Measurements from ENCODE around the gene CABLES1. TPM values are rescaled to one million over a fixed set of nuclear protein-coding genes. Genes with fewer than 3 reads are reported as not detected.
"Not testable (repeated sequence)": the region's sequence is repeated elsewhere in the genome, so short reads cannot be mapped to it uniquely, and the experiment has no call there.

CABLES1 gene
- total RNA-seq, 8 experiments from 2014 or later = 0.56 to 4.6 (median 2.4) TPM

GRCh38 chr18:23102493-23103261 is 32.6 kb upstream of the CABLES1 start:
- no peak for ATAC-seq (replicated peaks in 6 of 8)

GRCh38 chr18:23103449-23103848 is 31.8 kb upstream of the CABLES1 start:
- 56 to 100% (median 82%) methylated on average over 1 to 3 of the region's 4 CpGs; no CpG with 5 or more reads in 3 of the 10 experiments for WGBS, 10 experiments
- in situ Hi-C loops (cut with MboI; ENCODE audit: low pct_unique_long_range_greater_than_20kb in 2 of 9, low sequenced_read_pairs in 9 of 9, unreplicated experiment in 9 of 9) = no loop called here
- Histone ChIP-seq H3K27ac (no peak overlapping the region), H3K4me1 (replicated peaks in 1 of 2) (no peaks in the 10 kb centered on the region), H3K4me3 (no peak overlapping the region)
- no peak for ATAC-seq (replicated peaks in 6 of 8)

More at GRCh38 chr18:23102493-23103261, 32.6 kb upstream of the CABLES1 start:
- in situ Hi-C loops (cut with MboI; ENCODE audit: low pct_unique_long_range_greater_than_20kb in 2 of 9, low sequenced_read_pairs in 9 of 9, unreplicated experiment in 9 of 9) = no loop called here
- Histone ChIP-seq H3K27ac (no peak overlapping the region), H3K4me1 (replicated peaks in 1 of 2) (no peaks in the 10 kb centered on the region), H3K4me3 (no peak overlapping the region)
- WGBS, 10 experiments = 68 to 100% (median 89%) methylated on average over 1 to 10 of the region's 11 CpGs; no CpG with 5 or more reads in 1 of the 10 experiments

DNA sequence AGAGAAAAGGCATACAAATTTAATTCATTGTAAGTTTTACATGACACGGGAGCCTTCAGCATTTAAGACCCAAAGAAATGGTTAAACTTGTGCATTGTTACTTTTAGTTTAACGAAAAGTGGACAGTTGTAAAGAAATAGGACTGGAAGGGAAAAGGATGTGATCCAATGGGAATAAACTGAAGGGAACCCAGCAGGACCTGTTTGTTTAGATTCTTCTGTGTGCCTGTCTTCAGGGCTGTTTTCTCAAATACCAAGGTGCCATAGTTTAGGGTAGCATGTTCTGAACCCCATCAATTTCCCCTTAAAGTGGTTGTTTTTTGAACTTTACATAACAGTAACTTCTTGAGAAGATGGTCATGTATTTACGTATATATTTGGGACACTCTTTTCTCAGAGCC is 30.3 kb upstream of the CABLES1 start:
- H3K4me1 ChIP-seq (replicated peaks in 1 of 2) = no peaks in the 10 kb centered on the region
- H3K27ac ChIP-seq = no peak overlapping the region
- H3K4me3 ChIP-seq = no peak overlapping the region
- no peak for ATAC-seq (replicated peaks in 6 of 8)
- in situ Hi-C loops (cut with MboI; ENCODE audit: low pct_unique_long_range_greater_than_20kb in 2 of 9, low sequenced_read_pairs in 9 of 9, unreplicated experiment in 9 of 9) = no loop called here
- WGBS, 10 experiments = 68 to 100% (median 93%) methylated on average over 1 to 3 of the region's 3 CpGs

GRCh38 chr18:23105581-23106219 is 29.6 kb upstream of the CABLES1 start:
- Histone ChIP-seq H3K4me1 (replicated peaks in 1 of 2) (no peaks in the 10 kb centered on the region), H3K27ac (no peak overlapping the region), H3K4me3 (no peak overlapping the region)
- in situ Hi-C loops (cut with MboI; ENCODE audit: low pct_unique_long_range_greater_than_20kb in 2 of 9, low sequenced_read_pairs in 9 of 9, unreplicated experiment in 9 of 9) = no loop called here
- ATAC-seq (replicated peaks in 6 of 8) = no peak
- 77 to 100% (median 92%) methylated on average over 1 to 16 of the region's 21 CpGs; no CpG with 5 or more reads in 1 of the 10 experiments for WGBS, 10 experiments

DNA sequence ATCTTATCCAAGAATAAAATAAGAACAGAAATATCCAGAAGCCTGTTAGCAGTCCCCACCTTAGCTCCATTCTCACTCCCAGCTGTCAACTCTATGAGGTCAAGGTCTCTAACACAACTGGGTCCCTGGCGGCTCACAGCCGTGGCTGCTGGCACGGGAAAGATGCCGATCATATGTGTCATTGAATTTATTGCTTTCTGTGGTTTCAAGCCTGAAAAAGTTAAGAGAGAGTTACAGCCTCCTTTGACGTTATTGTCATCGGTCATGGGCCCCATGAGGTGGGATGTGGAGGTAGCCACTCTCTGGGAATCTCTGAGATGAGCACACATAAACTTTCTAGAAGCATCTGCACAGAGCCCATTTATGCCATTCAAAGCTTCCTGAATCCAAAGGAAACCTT is 28.7 kb upstream of the CABLES1 start:
- WGBS, 10 experiments = 0 to 100% (median 20%) methylated on average over 1 to 6 of the region's 6 CpGs; no CpG with 5 or more reads in 1 of the 10 experiments
- no peaks in the 10 kb centered on the region for H3K4me1 ChIP-seq (replicated peaks in 1 of 2)
- peak in 7 of 8 experiments; percentile 19 to 81 (median 67) for ATAC-seq (replicated peaks in 6 of 8)
- in situ Hi-C loops (cut with MboI; ENCODE audit: low pct_unique_long_range_greater_than_20kb in 2 of 9, low sequenced_read_pairs in 9 of 9, unreplicated experiment in 9 of 9) = no loop called here
- no peak overlapping the region for H3K27ac ChIP-seq
- H3K4me3 ChIP-seq = no peak overlapping the region

GRCh38 chr18:23107718-23108117 is 27.6 kb upstream of the CABLES1 start:
- peak in 5 of 8 experiments; percentile 76 to 93 (median 81) for ATAC-seq (replicated peaks in 6 of 8)
- Histone ChIP-seq H3K27ac (no peak overlapping the region), H3K4me1 (replicated peaks in 1 of 2) (no peaks in the 10 kb centered on the region), H3K4me3 (no peak overlapping the region)
- in situ Hi-C loops (cut with MboI; ENCODE audit: low pct_unique_long_range_greater_than_20kb in 2 of 9, low sequenced_read_pairs in 9 of 9, unreplicated experiment in 9 of 9) = no loop called here
- WGBS, 10 experiments = 38 to 95% (median 52%) methylated on average over 2 to 6 of the region's 7 CpGs; no CpG with 5 or more reads in 4 of the 10 experiments

- Histone ChIP-seq H3K4me3 (no peak overlapping the region), H3K27ac (no peak overlapping the region), H3K4me1 (replicated peaks in 1 of 2) (no peaks in the 10 kb centered on the region)
- in situ Hi-C loops (cut with MboI; ENCODE audit: low pct_unique_long_range_greater_than_20kb in 2 of 9, low sequenced_read_pairs in 9 of 9, unreplicated experiment in 9 of 9) = no loop called here
- ATAC-seq (replicated peaks in 6 of 8) = no peak
- WGBS, 10 experiments = 40 to 100% (median 83%) methylated on average over 1 to 5 of the region's 5 CpGs; no CpG with 5 or more reads in 1 of the 10 experiments
These were observed 26.8 kb upstream of the CABLES1 start for GRCh38 chr18:23108496-23108895.

- WGBS, 10 experiments = 75 to 100% (median 97%) methylated on average over 2 to 9 of the region's 9 CpGs; no CpG with 5 or more reads in 4 of the 10 experiments
- in situ Hi-C loops (cut with MboI; ENCODE audit: low pct_unique_long_range_greater_than_20kb in 2 of 9, low sequenced_read_pairs in 9 of 9, unreplicated experiment in 9 of 9); H3K4me1 ChIP-seq (replicated peaks in 1 of 2); H3K27ac ChIP-seq; H3K4me3 ChIP-seq; ATAC-seq (replicated peaks in 6 of 8): not testable (repeated sequence)
These were observed 26.1 kb upstream of the CABLES1 start for GRCh38 chr18:23109163-23109562.

- peaks cover 8 to 15% of the 10 kb centered on the region in 2 donors for H3K4me1 ChIP-seq (replicated peaks in 1 of 2)
- no peak for ATAC-seq (replicated peaks in 6 of 8)
- H3K27ac ChIP-seq = no peak overlapping the region
- in situ Hi-C loops (cut with MboI; ENCODE audit: low pct_unique_long_range_greater_than_20kb in 2 of 9, low sequenced_read_pairs in 9 of 9, unreplicated experiment in 9 of 9) = no loop called here
- WGBS, 10 experiments = 50 to 100% (median 83%) methylated on average over 1 to 6 of the region's 6 CpGs; no CpG with 5 or more reads in 3 of the 10 experiments
- no peak overlapping the region for H3K4me3 ChIP-seq
These were observed 21.7 kb upstream of the CABLES1 start for GRCh38 chr18:23113576-23113975.

- no peak overlapping the region for H3K27ac ChIP-seq
- H3K4me3 ChIP-seq = no peak overlapping the region
- peak in 6 of 8 experiments; percentile 30 to 75 (median 50) for ATAC-seq (replicated peaks in 6 of 8)
- H3K4me1 ChIP-seq (replicated peaks in 1 of 2) = peaks cover 8 to 15% of the 10 kb centered on the region in 2 donors
- WGBS, 10 experiments = 0 to 53% (median 22%) methylated on average over 1 to 9 of the region's 10 CpGs
- in situ Hi-C loops (cut with MboI; ENCODE audit: low pct_unique_long_range_greater_than_20kb in 2 of 9, low sequenced_read_pairs in 9 of 9, unreplicated experiment in 9 of 9) = no loop called here
These were observed 21.0 kb upstream of the CABLES1 start for GRCh38 chr18:23114171-23114881.

DNA sequence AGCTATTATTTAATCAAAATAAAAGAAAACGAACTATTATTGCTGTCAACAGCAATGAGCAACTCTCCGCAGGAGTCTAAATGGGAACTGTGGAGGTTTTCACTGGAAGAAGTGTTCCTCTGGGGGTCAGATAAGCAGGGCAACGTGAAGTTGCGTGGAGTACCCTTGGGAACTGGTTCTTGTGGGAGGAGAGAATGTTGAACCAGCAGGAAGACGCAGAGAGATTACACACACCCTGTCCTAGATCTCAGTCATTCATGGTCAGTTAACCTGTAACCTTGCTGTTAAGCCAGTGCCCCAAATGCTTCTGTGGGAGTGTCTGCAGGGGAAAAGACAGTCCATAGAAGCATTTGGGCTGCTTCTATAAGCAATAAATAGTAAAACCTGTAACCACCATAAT is 20.4 kb upstream of the CABLES1 start:
- WGBS, 10 experiments = 54 to 71% (median 66%) methylated on average over 3 to 4 of the region's 5 CpGs; no CpG with 5 or more reads in 6 of the 10 experiments
- no peak for ATAC-seq (replicated peaks in 6 of 8)
- in situ Hi-C loops (cut with MboI; ENCODE audit: low pct_unique_long_range_greater_than_20kb in 2 of 9, low sequenced_read_pairs in 9 of 9, unreplicated experiment in 9 of 9) = no loop called here
- no peak overlapping the region for H3K27ac ChIP-seq
- peaks cover 8 to 15% of the 10 kb centered on the region in 2 donors for H3K4me1 ChIP-seq (replicated peaks in 1 of 2)
- H3K4me3 ChIP-seq = no peak overlapping the region

GRCh38 chr18:23115683-23116096 is 19.6 kb upstream of the CABLES1 start:
- ATAC-seq (replicated peaks in 6 of 8) = peak; percentile 74 to 99 (median 98)
- H3K27ac ChIP-seq = no peak overlapping the region
- no peak overlapping the region for H3K4me3 ChIP-seq
- in situ Hi-C loops (cut with MboI; ENCODE audit: low pct_unique_long_range_greater_than_20kb in 2 of 9, low sequenced_read_pairs in 9 of 9, unreplicated experiment in 9 of 9) = no loop called here
- peaks cover 8 to 15% of the 10 kb centered on the region in 2 donors for H3K4me1 ChIP-seq (replicated peaks in 1 of 2)
- 2 to 80% (median 27%) methylated on average over 2 to 5 of the region's 5 CpGs; no CpG with 5 or more reads in 1 of the 10 experiments for WGBS, 10 experiments

- no peak for ATAC-seq (replicated peaks in 6 of 8)
- Histone ChIP-seq H3K27ac (no peak overlapping the region), H3K4me1 (replicated peaks in 1 of 2) (peaks cover 0 to 4% of the 10 kb centered on the region in 2 donors), H3K4me3 (no peak overlapping the region)
- in situ Hi-C loops (cut with MboI; ENCODE audit: low pct_unique_long_range_greater_than_20kb in 2 of 9, low sequenced_read_pairs in 9 of 9, unreplicated experiment in 9 of 9) = loop anchor here in 1 of 9 experiments (10.0 kb wide), 1 partner anchor 294 kb away; no protein-coding TSS in a partner anchor
- WGBS, 10 experiments = 82 to 100% (median 97%) methylated on average over 1 to 3 of the region's 8 CpGs; no CpG with 5 or more reads in 6 of the 10 experiments
These were observed 14.2 kb upstream of the CABLES1 start for GRCh38 chr18:23121133-23121532.

Measured in motor neuron (in vitro differentiated cells).